GM12891 (cell line): ENCODE data around the gene LCT. TPM values are rescaled to one million over a fixed set of nuclear protein-coding genes. Genes with fewer than 3 reads are reported as not detected.
"Not testable (repeated sequence)": the region's sequence is repeated elsewhere in the genome, so short reads cannot be mapped to it uniquely, and the experiment has no call there.

Experiments used
- DNase-seq: peaks from one replicate; pipeline ENCODE4 v3.0.0; 2011; ENCODE audit warnings: low spot score; ENCODE audit not compliant: insufficient read length
- FAIRE-seq: peaks from 2 replicates; lab custom pipeline; 2011; peaks lifted over from hg19 to GRCh38; lab: Jason Lieb, UNC
- PAX5 ChIP-seq: IDR thresholded peaks from 2 replicates; pipeline ENCODE4 v1.6.1; 2011; ENCODE audit warnings: low read length, moderate library complexity, mild to moderate bottlenecking; ENCODE audit not compliant: insufficient read depth, severe bottlenecking
- POLR2A ChIP-seq: IDR thresholded peaks from 2 replicates; pipeline ENCODE4 v1.6.1; 2011; ENCODE audit warnings: low read depth, low read length, control low read depth
- POLR2AphosphoS5 ChIP-seq: IDR thresholded peaks from 2 replicates; pipeline ENCODE4 v1.6.1; 2011; ENCODE audit warnings: low read depth, low read length, control low read depth
- POU2F2 ChIP-seq: IDR thresholded peaks from 2 replicates; pipeline ENCODE4 v1.6.1; 2011; ENCODE audit warnings: low read depth, mild to moderate bottlenecking, control low read depth, low read length, moderate library complexity
- SPI1 ChIP-seq: IDR thresholded peaks from 2 replicates; pipeline ENCODE4 v1.6.1; 2011; ENCODE audit warnings: low read depth, low read length, control low read depth
- TAF1 ChIP-seq: IDR thresholded peaks from 2 replicates; pipeline ENCODE4 v1.6.1; 2011; ENCODE audit warnings: low read depth, low read length, control low read depth
- polyA plus RNA-seq: library from polyadenylated mRNA; unstranded; fragments of >200 nt; gene quantifications from one replicate; pipeline ENCODE4 v1.2.1, GENCODE V29; 2012; ENCODE audit warnings: low read depth, missing spikeins, inconsistent platforms; ENCODE audit not compliant: missing spikeins

Gene LCT
- polyA plus RNA-seq, result 0.03 TPM

- TF ChIP-seq SPI1, result no peak
- no peak for TF ChIP-seq TAF1
- TF ChIP-seq POU2F2, result no peak
- TF ChIP-seq POLR2A, result no peak
- TF ChIP-seq POLR2AphosphoS5, result no peak
- TF ChIP-seq PAX5, result no peak
- no peak for DNase-seq
Measured at GRCh38 chr2:135836596-135837270, at the start of gene LCT. Gene LCT, minus strand, starts transcription at chr2:135837184. Its CDS starts 15 bp downstream, at chr2:135837169.

GRCh38 chr2:135885709-135886108, 48.7 kb upstream of the LCT start:
- TF ChIP-seq POLR2AphosphoS5, result no peak
- no peak for TF ChIP-seq POU2F2
- TF ChIP-seq PAX5, result no peak
- TF ChIP-seq SPI1, result no peak
- TF ChIP-seq POLR2A, result no peak
- TF ChIP-seq TAF1, result no peak
- FAIRE-seq, result no peak
- DNase-seq, result no peak

More at GRCh38 chr2:135836596-135837270, at the start of gene LCT:
- FAIRE-seq, result no peak

GRCh38 chr2:135882415-135882814, 45.4 kb upstream of the LCT start:
- FAIRE-seq, result no peak
- TF ChIP-seq SPI1 (no peak), POLR2AphosphoS5 (no peak), PAX5 (no peak), TAF1 (no peak), POLR2A (no peak), POU2F2 (no peak)

GRCh38 chr2:135876770-135877169, 39.8 kb upstream of the LCT start:
- not testable (repeated sequence) for DNase-seq, FAIRE-seq

More at GRCh38 chr2:135882415-135882814, 45.4 kb upstream of the LCT start:
- DNase-seq, result no peak

- TF ChIP-seq POLR2A, result no peak
- peak; percentile 57 for TF ChIP-seq PAX5
- peak; percentile 97 for FAIRE-seq
Measured at GRCh38 chr2:135876066-135876711, 39.2 kb upstream of the LCT start, which contains the start of gene MCM6. Gene MCM6, minus strand, starts transcription at chr2:135876443. Its CDS starts 78 bp downstream, at chr2:135876365.

GRCh38 chr2:135875491-135876065, 38.6 kb upstream of the LCT start:
- TF ChIP-seq POLR2AphosphoS5 (peak; percentile 57; the same call in 1 of the 2 replicates), PAX5 (no peak), SPI1 (no peak), POU2F2 (0 out of 2 replicates have a peak, but pooled peaks have one; percentile 27), POLR2A (peak; percentile 61; the same call in 1 of the 2 replicates), TAF1 (0 out of 2 replicates have a peak, but pooled peaks have one; percentile 34)
- peak; percentile 51 for DNase-seq
- peak; percentile 66 for FAIRE-seq

More at GRCh38 chr2:135876066-135876711, 39.2 kb upstream of the LCT start, which contains the start of gene MCM6:
- peak; percentile 89 for DNase-seq

GRCh38 chr2:135874777-135875365, 37.9 kb upstream of the LCT start:
- no peak for DNase-seq
- TF ChIP-seq POLR2AphosphoS5, result 0 out of 2 replicates have a peak, but pooled peaks have one; percentile 41
- no peak for TF ChIP-seq POU2F2
- no peak for TF ChIP-seq SPI1
- no peak for TF ChIP-seq PAX5
- TF ChIP-seq POLR2A, result 0 out of 2 replicates have a peak, but pooled peaks have one; percentile 56
- peak; percentile 20 for FAIRE-seq

- TF ChIP-seq TAF1 (no peak), POLR2A (no peak), POU2F2 (no peak)
- no peak for FAIRE-seq
- no peak for DNase-seq
Measured at GRCh38 chr2:135870571-135870970, 33.6 kb upstream of the LCT start.

- TF ChIP-seq POLR2AphosphoS5, result no peak
- no peak for TF ChIP-seq POU2F2
- no peak for TF ChIP-seq SPI1
- no peak for TF ChIP-seq POLR2A
- TF ChIP-seq PAX5, result no peak
- TF ChIP-seq TAF1, result no peak
- FAIRE-seq (no peak), DNase-seq (no peak)
Measured at GRCh38 chr2:135863233-135863632, 26.2 kb upstream of the LCT start.
